ENCODE measurements around the gene STKLD1. TPM values are rescaled to one million over a fixed set of nuclear protein-coding genes. Genes with fewer than 3 reads are reported as not detected.

STKLD1 gene
- total and polyA plus RNA-seq, 2 donors (not counting 1 experiment from before 2014, with no cell fraction given), result 0.18 to 1.1 TPM

DNA sequence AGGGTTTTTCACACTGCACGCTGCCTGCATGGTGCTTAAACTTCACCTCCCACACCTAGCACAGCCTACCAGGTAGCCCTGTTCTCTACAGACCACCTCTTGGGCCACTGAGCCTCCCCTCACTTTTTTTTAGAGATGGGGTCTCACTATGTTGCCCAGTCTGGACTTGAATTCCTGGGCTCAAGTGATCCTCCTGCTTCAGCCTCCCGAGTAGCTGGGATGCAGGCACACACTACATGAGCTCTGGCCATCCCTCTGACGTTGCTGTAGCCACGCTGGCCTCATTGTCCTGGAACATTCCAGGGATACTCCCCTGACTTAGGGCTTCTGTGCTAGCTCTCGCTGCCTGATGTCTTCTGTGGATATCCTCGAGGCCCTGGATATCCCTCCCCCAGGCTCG lies 76.4 kb downstream of the STKLD1 start:
- Histone ChIP-seq H3K4me1 (ENCODE audit: control insufficient read depth in 2 of 2, insufficient read depth in 2 of 2, low read length in 2 of 2) (no peaks in the 10 kb centered on the region), H3K4me2 (replicated peaks; ENCODE audit: low read depth, low read length, poor library complexity, severe bottlenecking) (no peak overlapping the region), H3K27me3 (replicated peaks in 1 of 4; ENCODE audit: control extremely low read depth in 1 of 4, control insufficient read depth in 3 of 4, insufficient read depth in 4 of 4, low read length in 3 of 4) (no peaks in the 10 kb centered on the region), H3K36me3 (replicated peaks in 1 of 2; ENCODE audit: control extremely low read depth in 1 of 2, control insufficient read depth in 1 of 2, extremely low read depth in 1 of 2, insufficient read depth in 2 of 2, low read length in 1 of 2) (no peaks in the 10 kb centered on the region), H3K79me2 (ENCODE audit: control insufficient read depth, insufficient read depth, low read length) (no peaks in the 10 kb centered on the region), H4K20me1 (ENCODE audit: control insufficient read depth, insufficient read depth, low read length, poor library complexity, severe bottlenecking) (no peaks in the 10 kb centered on the region), H3K4me3 (ENCODE audit: control extremely low read depth in 1 of 5, extremely low read depth in 1 of 5, insufficient read depth in 1 of 5, low read depth in 2 of 5, low read length in 4 of 5) (no peak overlapping the region), H3K9me3 (ENCODE audit: control extremely low read depth in 1 of 3, control insufficient read depth in 2 of 3, insufficient read depth in 1 of 3, low read length in 2 of 3) (no peaks in the 10 kb centered on the region), H3K27ac (ENCODE audit: low read length in 2 of 2) (no peak overlapping the region), H2AFZ (ENCODE audit: insufficient read depth, low read depth, low read length, poor library complexity, severe bottlenecking) (no peak overlapping the region), H3K9ac (ENCODE audit: low read length) (no peak overlapping the region)
- WGBS (ENCODE audit: insufficient coverage), result 92% methylated on average over 6 of the region's 7 CpGs
- ChIA-PET CTCF (no interaction called here), POLR2A (no interaction called here)
- Mint-ChIP-seq H3K4me3 (no peak overlapping the region), H3K4me1 (peaks cover 5% of the 10 kb centered on the region), H3K27ac (no peak overlapping the region), H3K9me3 (ENCODE audit: insufficient read depth) (no peaks in the 10 kb centered on the region), H3K27me3 (peaks cover 3% of the 10 kb centered on the region)
- ATAC-seq (ENCODE audit: low read depth), result no peak
- intact Hi-C loops (cut with micrococcal nuclease), result no loop called here
- no peak for TF ChIP-seq EZH2 (IDR thresholded peaks at IDR 0.05; ENCODE audit: borderline replicate concordance, insufficient read depth, low read depth, low read length, poor library complexity, severe bottlenecking)
- TF ChIP-seq, protein P1, sequence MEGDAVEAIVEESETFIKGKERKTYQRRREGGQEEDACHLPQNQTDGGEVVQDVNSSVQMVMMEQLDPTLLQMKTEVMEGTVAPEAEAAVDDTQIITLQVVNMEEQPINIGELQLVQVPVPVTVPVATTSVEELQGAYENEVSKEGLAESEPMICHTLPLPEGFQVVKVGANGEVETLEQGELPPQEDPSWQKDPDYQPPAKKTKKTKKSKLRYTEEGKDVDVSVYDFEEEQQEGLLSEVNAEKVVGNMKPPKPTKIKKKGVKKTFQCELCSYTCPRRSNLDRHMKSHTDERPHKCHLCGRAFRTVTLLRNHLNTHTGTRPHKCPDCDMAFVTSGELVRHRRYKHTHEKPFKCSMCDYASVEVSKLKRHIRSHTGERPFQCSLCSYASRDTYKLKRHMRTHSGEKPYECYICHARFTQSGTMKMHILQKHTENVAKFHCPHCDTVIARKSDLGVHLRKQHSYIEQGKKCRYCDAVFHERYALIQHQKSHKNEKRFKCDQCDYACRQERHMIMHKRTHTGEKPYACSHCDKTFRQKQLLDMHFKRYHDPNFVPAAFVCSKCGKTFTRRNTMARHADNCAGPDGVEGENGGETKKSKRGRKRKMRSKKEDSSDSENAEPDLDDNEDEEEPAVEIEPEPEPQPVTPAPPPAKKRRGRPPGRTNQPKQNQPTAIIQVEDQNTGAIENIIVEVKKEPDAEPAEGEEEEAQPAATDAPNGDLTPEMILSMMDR (IDR thresholded peaks at IDR 0.05), result no peak
- no peak for DNase-seq

DNA sequence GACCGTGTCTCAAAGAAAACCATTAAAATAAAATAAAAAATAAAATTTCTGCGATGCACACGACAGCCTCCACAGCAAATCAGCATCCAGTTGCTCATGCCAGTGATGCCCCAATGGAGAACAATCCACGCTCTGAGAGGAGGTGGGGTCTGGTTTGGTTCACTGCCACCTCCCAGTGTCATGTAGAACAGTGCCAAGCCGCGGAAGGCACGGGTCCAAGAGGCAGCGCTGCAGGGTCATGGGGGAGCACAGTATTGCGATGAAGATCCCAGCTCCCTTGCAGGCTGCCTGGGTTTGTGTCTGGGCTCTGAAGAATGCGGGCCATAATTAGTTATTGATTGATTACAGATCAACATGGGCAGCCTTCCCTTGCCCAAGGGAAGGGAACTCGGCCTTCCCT lies 77.5 kb downstream of the STKLD1 start:
- ATAC-seq (ENCODE audit: low read depth), result no peak
- Histone ChIP-seq H3K9me3 (ENCODE audit: control extremely low read depth in 1 of 3, control insufficient read depth in 2 of 3, insufficient read depth in 1 of 3, low read length in 2 of 3) (no peaks in the 10 kb centered on the region), H3K4me1 (ENCODE audit: control insufficient read depth in 2 of 2, insufficient read depth in 2 of 2, low read length in 2 of 2) (no peaks in the 10 kb centered on the region), H3K4me3 (ENCODE audit: control extremely low read depth in 1 of 5, extremely low read depth in 1 of 5, insufficient read depth in 1 of 5, low read depth in 2 of 5, low read length in 4 of 5) (no peak overlapping the region), H3K9ac (ENCODE audit: low read length) (no peak overlapping the region), H4K20me1 (ENCODE audit: control insufficient read depth, insufficient read depth, low read length, poor library complexity, severe bottlenecking) (no peaks in the 10 kb centered on the region), H3K36me3 (replicated peaks in 1 of 2; ENCODE audit: control extremely low read depth in 1 of 2, control insufficient read depth in 1 of 2, extremely low read depth in 1 of 2, insufficient read depth in 2 of 2, low read length in 1 of 2) (no peaks in the 10 kb centered on the region), H3K27me3 (replicated peaks in 1 of 4; ENCODE audit: control extremely low read depth in 1 of 4, control insufficient read depth in 3 of 4, insufficient read depth in 4 of 4, low read length in 3 of 4) (no peaks in the 10 kb centered on the region), H3K27ac (ENCODE audit: low read length in 2 of 2) (no peak overlapping the region), H3K79me2 (ENCODE audit: control insufficient read depth, insufficient read depth, low read length) (no peaks in the 10 kb centered on the region), H3K4me2 (replicated peaks; ENCODE audit: low read depth, low read length, poor library complexity, severe bottlenecking) (no peak overlapping the region), H2AFZ (ENCODE audit: insufficient read depth, low read depth, low read length, poor library complexity, severe bottlenecking) (no peak overlapping the region)
- Mint-ChIP-seq H3K27me3 (peaks cover 3% of the 10 kb centered on the region), H3K4me3 (no peak overlapping the region), H3K4me1 (peaks cover 5% of the 10 kb centered on the region), H3K9me3 (ENCODE audit: insufficient read depth) (no peaks in the 10 kb centered on the region), H3K27ac (no peak overlapping the region)
- TF ChIP-seq, protein P1 (IDR thresholded peaks at IDR 0.05), result no peak
- no peak for TF ChIP-seq EZH2 (IDR thresholded peaks at IDR 0.05; ENCODE audit: borderline replicate concordance, insufficient read depth, low read depth, low read length, poor library complexity, severe bottlenecking)
- no peak for DNase-seq
- ChIA-PET CTCF (no interaction called here), POLR2A (interaction anchor here (0.5 kb wide), 1 partner anchor 568 kb away, joined by 6 read pairs; no protein-coding TSS in a partner anchor)
- 77% methylated on average over 8 of the region's 11 CpGs for WGBS (ENCODE audit: insufficient coverage)
- intact Hi-C loops (cut with micrococcal nuclease), result no loop called here
